ENCODE results near the gene HIVEP3.

- TF ChIP-seq POLR2AphosphoS5 (IDR thresholded peaks at IDR 0.05; ENCODE audit: low read depth) (no peak), CTCF (IDR thresholded peaks at IDR 0.05; ENCODE audit: insufficient read depth, low read length) (no peak), REST (IDR thresholded peaks at IDR 0.05; ENCODE audit: insufficient replicate concordance, low read depth) (no peak), GABPA (IDR thresholded peaks at IDR 0.05; ENCODE audit: low read depth) (no peak)
Measured at GRCh38 chr1:41537251-41537650, 381.5 kb downstream of the HIVEP3 start.
